HepG2 (cell line): Measurements from ENCODE around the gene MAD2L2. TPM values are rescaled to one million over a fixed set of nuclear protein-coding genes. Genes with fewer than 3 reads are reported as not detected.
A peak's percentile ranks its signal among the peaks of the same experiment; 100 is the strongest.

Experiments
- ATF7-NPFF ChIP-seq: sonication (generic); formaldehyde crosslinking; IDR thresholded peaks from 2 replicates; pipeline ENCODE4 v1.8.1; 2023; ENCODE audit warnings: mild to moderate bottlenecking, low read depth, missing genetic modification reagents, moderate library complexity
- HMG20A ChIP-seq: IDR thresholded peaks from 2 replicates; pipeline ENCODE4 v1.6.1; 2016; ENCODE audit warnings: borderline replicate concordance
- MAFF ChIP-seq: IDR thresholded peaks from 2 replicates; pipeline ENCODE4 v1.6.1; 2011; ENCODE audit warnings: low read depth, low read length, improper control_type of control experiment
- MED1 ChIP-seq: sonication (generic); formaldehyde crosslinking; IDR thresholded peaks from 2 replicates; pipeline ENCODE4 v1.4.0; 2020; ENCODE audit warnings: missing genetic modification reagents
- MYC ChIP-seq: sonication (generic); formaldehyde crosslinking; IDR thresholded peaks from 2 replicates; pipeline ENCODE4 v1.9.0; 2021; ENCODE audit warnings: missing genetic modification reagents, borderline replicate concordance
- PHF5A ChIP-seq: IDR thresholded peaks from one replicate; pipeline ENCODE4 v1.6.1; 2018; ENCODE audit warnings: low read depth, missing genetic modification reagents; ENCODE audit not compliant: unreplicated experiment
- UBTF ChIP-seq: sonication (generic); formaldehyde crosslinking; IDR thresholded peaks from 2 replicates; pipeline ENCODE4 v1.4.0; 2020; ENCODE audit warnings: mild to moderate bottlenecking, missing genetic modification reagents
- ZNF709 ChIP-seq: sonication (generic); formaldehyde crosslinking; IDR thresholded peaks from 2 replicates; pipeline ENCODE4 v1.5.0; 2020; ENCODE audit warnings: mild to moderate bottlenecking, missing genetic modification reagents
- ZNF775 ChIP-seq: sonication (generic); formaldehyde crosslinking; IDR thresholded peaks from 2 replicates; pipeline ENCODE4 v1.4.0; 2020; ENCODE audit warnings: missing genetic modification reagents, mild to moderate bottlenecking, moderate library complexity, borderline replicate concordance
- ZNF781 ChIP-seq: sonication (generic); formaldehyde crosslinking; IDR thresholded peaks from 2 replicates; pipeline ENCODE4 v1.5.1; 2020; ENCODE audit warnings: borderline replicate concordance, mild to moderate bottlenecking, missing genetic modification reagents; ENCODE audit errors: not compliant biosample characterization
- ZSCAN25 ChIP-seq: sonication (generic); formaldehyde crosslinking; IDR thresholded peaks from 2 replicates; pipeline ENCODE4 v1.8.0; 2022; ENCODE audit warnings: mild to moderate bottlenecking, missing genetic modification reagents
- polyA plus RNA-seq, 8 experiments: library from polyadenylated mRNA; depleted of rRNA in 3 of 8; stranded (reverse) in 7 of 8; unstranded in 1 of 8; fragments of >200 nt; fragmentation: Illumina TruSeq in 4 of 8; extraction: Trizol in 4 of 8; gene quantifications; 2 replicates each; pipeline versions ENCODE4 v1.2.1 to v1.2.3, GENCODE V29; 2011 to 2016; ENCODE audit warnings: low read depth in 4 of 8, missing spikeins in 1 of 8, mixed read lengths in 1 of 8; ENCODE audit not compliant: insufficient read depth in 1 of 8
- total RNA-seq, 5 experiments: library from RNA; depleted of rRNA; stranded (reverse); fragments of >200 nt; fragmentation: Illumina TruSeq; extraction: Trizol; gene quantifications; 2 replicates each; pipeline ENCODE4 v1.2.3, GENCODE V29; 2016; ENCODE audit warnings: low read depth in 1 of 5
- TF ChIP-seq, protein P1 (sequence below): sonication (generic); formaldehyde crosslinking; IDR thresholded peaks from 2 replicates; pipeline ENCODE4 v1.4.0; 2020; ENCODE audit warnings: missing genetic modification reagents, borderline replicate concordance
- TF ChIP-seq, protein P2 (sequence below): IDR thresholded peaks from 2 replicates; pipeline ENCODE4 v1.6.1; 2016; ENCODE audit warnings: low read depth, missing genetic modification reagents, missing compliant biosample characterization

Gene MAD2L2
- total and polyA plus RNA-seq, 2 of the 13 experiments (the other 11 are each of a cell fraction or from before 2014, with no cell fraction given), result 51.8 to 53.8 TPM

DNA sequence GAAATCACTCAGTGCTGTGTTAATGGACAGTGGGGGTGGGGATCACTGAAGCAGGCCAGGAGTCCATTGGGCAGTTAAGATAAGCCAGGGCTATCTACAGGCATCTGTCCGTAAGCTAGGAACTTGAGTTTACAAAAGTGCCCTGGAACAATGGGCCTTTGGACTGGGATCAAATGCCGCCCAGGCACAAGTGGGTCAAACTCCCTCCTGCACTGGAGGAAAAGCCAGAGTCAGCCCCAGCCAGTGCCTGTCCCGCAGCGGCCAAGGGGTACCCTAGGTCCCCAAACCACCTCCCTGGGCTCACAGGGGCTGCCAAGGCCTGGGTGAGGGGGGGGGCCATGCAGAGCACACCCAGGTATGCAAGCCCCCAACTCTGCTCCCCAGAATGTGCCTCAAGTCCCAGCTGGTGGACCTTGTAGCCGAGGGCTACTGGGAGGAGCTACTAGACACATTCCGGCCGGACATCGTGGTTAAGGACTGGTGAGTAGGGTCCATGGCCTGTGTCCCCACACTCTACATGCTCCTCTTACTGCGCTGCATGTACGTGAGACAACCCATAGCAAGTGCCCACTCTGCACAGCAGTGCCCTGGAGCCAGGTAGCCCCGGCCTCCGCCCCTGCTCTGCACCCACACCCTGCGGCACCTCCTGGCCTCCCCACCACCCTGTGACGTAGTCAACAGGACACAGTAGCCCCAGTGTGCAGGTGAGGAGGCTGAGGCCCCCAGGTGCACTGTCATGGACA, 9.2 kb downstream of the MAD2L2 start (continued):
- TF ChIP-seq, protein P1, sequence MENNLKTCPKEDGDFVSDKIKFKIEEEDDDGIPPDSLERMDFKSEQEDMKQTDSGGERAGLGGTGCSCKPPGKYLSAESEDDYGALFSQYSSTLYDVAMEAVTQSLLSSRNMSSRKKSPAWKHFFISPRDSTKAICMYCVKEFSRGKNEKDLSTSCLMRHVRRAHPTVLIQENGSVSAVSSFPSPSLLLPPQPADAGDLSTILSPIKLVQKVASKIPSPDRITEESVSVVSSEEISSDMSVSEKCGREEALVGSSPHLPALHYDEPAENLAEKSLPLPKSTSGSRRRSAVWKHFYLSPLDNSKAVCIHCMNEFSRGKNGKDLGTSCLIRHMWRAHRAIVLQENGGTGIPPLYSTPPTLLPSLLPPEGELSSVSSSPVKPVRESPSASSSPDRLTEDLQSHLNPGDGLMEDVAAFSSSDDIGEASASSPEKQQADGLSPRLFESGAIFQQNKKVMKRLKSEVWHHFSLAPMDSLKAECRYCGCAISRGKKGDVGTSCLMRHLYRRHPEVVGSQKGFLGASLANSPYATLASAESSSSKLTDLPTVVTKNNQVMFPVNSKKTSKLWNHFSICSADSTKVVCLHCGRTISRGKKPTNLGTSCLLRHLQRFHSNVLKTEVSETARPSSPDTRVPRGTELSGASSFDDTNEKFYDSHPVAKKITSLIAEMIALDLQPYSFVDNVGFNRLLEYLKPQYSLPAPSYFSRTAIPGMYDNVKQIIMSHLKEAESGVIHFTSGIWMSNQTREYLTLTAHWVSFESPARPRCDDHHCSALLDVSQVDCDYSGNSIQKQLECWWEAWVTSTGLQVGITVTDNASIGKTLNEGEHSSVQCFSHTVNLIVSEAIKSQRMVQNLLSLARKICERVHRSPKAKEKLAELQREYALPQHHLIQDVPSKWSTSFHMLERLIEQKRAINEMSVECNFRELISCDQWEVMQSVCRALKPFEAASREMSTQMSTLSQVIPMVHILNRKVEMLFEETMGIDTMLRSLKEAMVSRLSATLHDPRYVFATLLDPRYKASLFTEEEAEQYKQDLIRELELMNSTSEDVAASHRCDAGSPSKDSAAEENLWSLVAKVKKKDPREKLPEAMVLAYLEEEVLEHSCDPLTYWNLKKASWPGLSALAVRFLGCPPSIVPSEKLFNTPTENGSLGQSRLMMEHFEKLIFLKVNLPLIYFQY (CRISPR knock-in tag), result peak; percentile 90; the same call in 1 of the 2 replicates
- peak; percentile 28; the same call in 1 of the 2 replicates for TF ChIP-seq HMG20A (CRISPR knock-in tag)
- peak; percentile 60 for TF ChIP-seq ZSCAN25 (CRISPR knock-in tag)
- peak; percentile 48; the same call in 1 of the 2 replicates for TF ChIP-seq MYC (CRISPR knock-in tag)
- no peak for TF ChIP-seq PHF5A
- TF ChIP-seq ZNF781 (CRISPR knock-in tag), result peak; percentile 26
- no peak for TF ChIP-seq MAFF
- peak; percentile 80 for TF ChIP-seq MED1
- no peak for TF ChIP-seq ZNF775 (CRISPR knock-in tag)
- TF ChIP-seq ATF7-NPFF, result no peak
- peak; percentile 70 for TF ChIP-seq UBTF (CRISPR knock-in tag)
- TF ChIP-seq, protein P2, sequence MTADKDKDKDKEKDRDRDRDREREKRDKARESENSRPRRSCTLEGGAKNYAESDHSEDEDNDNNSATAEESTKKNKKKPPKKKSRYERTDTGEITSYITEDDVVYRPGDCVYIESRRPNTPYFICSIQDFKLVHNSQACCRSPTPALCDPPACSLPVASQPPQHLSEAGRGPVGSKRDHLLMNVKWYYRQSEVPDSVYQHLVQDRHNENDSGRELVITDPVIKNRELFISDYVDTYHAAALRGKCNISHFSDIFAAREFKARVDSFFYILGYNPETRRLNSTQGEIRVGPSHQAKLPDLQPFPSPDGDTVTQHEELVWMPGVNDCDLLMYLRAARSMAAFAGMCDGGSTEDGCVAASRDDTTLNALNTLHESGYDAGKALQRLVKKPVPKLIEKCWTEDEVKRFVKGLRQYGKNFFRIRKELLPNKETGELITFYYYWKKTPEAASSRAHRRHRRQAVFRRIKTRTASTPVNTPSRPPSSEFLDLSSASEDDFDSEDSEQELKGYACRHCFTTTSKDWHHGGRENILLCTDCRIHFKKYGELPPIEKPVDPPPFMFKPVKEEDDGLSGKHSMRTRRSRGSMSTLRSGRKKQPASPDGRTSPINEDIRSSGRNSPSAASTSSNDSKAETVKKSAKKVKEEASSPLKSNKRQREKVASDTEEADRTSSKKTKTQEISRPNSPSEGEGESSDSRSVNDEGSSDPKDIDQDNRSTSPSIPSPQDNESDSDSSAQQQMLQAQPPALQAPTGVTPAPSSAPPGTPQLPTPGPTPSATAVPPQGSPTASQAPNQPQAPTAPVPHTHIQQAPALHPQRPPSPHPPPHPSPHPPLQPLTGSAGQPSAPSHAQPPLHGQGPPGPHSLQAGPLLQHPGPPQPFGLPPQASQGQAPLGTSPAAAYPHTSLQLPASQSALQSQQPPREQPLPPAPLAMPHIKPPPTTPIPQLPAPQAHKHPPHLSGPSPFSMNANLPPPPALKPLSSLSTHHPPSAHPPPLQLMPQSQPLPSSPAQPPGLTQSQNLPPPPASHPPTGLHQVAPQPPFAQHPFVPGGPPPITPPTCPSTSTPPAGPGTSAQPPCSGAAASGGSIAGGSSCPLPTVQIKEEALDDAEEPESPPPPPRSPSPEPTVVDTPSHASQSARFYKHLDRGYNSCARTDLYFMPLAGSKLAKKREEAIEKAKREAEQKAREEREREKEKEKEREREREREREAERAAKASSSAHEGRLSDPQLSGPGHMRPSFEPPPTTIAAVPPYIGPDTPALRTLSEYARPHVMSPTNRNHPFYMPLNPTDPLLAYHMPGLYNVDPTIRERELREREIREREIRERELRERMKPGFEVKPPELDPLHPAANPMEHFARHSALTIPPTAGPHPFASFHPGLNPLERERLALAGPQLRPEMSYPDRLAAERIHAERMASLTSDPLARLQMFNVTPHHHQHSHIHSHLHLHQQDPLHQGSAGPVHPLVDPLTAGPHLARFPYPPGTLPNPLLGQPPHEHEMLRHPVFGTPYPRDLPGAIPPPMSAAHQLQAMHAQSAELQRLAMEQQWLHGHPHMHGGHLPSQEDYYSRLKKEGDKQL (CRISPR knock-in tag), result no peak
- TF ChIP-seq ZNF709 (CRISPR knock-in tag), result no peak
